CD4-positive, alpha-beta T cell treated with Interleukin-17A for 4 hours (primary cell): Measurements from ENCODE around the gene GNA12.
"Not testable (repeated sequence)": the region's sequence is repeated elsewhere in the genome, so short reads cannot be mapped to it uniquely, and the experiment has no call there.

Source experiments
- DNase-seq: peaks from one replicate; pipeline ENCODE4 v3.0.0-alpha.2; 2020; ENCODE audit warnings: mixed read lengths

The GNA12 gene

DNA sequence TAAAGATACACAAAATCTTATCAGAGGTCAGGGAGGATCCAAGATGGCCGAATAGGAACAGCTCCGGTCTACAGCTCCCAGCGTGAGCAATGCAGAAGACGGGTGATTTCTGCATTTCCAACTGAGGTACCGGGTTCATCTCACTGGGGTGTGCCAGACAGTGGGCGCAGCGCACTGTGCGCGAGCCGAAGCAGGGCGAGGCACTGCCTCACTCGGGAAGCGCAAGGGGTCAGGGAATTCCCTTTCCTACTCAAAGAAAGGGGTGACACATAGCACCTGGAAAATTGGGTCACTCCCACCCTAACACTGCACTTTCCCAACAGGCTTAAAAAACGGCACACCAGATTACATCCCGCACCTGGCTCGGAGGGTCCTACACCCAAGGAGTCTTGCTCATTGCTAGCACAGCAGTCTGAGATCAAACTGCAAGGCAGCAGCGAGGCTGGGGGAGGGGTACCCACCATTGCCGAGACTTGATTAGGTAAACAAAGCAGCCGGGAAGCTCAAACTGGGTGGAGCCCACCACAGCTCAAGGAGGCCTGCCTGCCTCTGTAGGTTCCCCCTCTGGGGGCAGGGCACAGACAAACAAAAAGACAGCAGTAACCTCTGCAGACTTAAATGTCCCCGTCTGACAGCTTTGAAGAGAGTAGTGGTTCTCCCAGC lies 100.5 kb downstream of the GNA12 start:
- DNase-seq: not testable (repeated sequence)

DNA sequence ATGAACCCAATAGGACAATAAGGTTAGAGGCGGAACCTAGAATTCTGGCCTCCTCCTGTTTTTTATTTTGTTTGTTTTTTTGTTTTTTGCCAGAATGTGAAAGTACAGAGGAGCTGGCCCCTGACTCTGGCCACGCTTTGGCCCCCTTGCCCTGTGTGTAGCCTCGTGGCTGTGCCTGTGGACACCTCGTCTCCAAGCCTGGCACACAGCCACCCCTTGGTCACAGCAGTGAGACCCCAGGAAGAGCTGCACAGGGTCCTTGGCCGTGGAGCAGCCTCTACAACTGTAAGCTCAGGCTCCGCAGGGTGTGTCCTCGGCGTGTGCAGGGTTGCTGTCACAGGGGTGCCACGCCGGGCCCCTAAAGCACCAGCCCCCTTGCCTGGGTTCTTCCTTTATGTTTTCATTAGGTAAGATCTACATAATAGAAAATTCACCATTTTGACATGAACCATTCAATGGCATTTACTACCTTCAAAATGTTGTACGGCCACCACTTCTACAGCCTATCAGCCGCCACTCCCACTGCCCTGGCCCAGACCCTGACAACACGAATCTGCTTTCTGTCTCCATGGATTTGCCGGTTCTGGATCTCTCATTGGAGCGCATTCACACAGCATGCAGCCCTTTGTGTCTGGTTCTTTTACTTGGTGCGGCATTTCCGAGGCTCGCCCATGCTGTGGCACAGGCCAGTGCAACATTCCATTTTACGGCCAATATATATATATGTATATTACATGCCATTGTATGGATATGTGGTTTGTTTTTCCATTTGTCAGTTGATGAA lies 105.2 kb downstream of the GNA12 start:
- no peak for DNase-seq

GRCh38 chr7:2737771-2738540 lies 106.2 kb downstream of the GNA12 start:
- no peak for DNase-seq

- not testable (repeated sequence) for DNase-seq
These were observed 106.9 kb downstream of the GNA12 start for GRCh38 chr7:2737005-2737743.

GRCh38 chr7:2736411-2736914 lies 107.6 kb downstream of the GNA12 start:
- DNase-seq: no peak

GRCh38 chr7:2735744-2736143 lies 108.4 kb downstream of the GNA12 start:
- no peak for DNase-seq

DNA sequence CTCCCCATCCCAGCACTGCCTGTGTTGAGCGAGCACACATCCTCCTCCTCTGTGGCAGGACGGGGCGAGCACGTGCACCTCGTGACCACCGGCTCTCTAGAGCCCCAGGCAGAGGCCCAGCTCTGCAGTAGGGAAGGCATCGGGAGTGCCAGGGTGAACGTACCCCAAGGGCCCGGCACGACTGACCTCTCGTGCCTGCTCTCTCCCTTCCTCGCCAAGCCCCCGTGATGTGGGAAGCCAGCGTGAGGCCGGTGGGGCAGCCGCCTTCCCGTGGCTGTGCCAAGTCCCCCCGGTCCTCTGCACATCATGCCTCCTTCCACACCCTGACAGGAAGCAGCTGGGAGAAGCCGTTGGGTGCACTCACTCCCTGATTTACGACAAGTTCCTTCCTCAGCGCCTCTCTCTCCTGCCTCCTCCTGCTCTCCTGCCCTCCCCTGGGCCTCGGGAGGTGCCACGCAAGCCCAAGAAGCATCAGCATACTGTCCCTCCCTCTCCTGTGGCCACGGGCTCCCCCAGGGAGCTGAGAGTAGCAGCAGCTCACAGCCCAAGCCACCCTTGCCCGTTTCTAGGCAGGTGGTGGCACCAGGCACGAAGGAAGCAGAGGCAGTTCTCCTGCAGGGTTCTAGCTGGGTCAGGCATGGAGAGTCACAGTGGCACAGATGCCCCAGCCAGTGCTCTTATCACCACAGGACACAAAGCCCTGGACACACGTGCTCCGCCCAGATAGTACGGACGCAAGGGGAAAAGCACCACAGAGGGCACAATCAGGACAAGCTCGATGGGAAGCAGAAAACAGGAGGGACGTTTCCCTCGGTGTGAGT lies 109.1 kb downstream of the GNA12 start:
- DNase-seq: no peak

GRCh38 chr7:2734084-2734686 lies 109.9 kb downstream of the GNA12 start:
- no peak for DNase-seq

DNA sequence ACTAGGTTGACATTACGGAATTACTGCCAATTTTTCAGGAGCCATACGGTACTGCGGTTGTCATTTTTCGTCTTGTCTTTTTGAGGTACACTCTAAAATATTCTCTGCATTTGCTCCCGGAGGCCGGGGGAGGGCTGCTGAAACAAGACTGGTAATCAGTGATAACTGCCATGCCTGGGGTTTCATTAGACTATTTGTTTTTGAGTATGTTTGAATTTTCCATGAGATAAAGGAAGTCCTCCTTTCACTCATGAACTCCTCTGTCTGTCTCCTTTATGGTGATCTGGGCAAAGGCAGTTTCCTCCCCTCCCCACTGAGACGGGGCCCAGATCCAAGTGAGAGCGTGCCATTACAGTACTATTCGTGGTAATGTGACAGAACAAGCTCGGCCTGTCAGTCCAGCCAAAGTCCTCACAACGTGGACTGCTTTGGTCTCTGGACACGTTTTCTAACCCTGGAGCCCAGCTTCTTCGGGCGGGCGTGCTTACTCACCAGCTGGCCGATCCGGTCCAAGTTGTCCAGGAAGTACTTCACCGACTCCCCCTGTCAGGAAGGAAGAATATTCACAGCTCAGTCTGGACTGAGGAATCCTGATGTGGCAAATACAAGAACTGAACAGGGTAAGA lies 111.0 kb downstream of the GNA12 start:
- DNase-seq: no peak

- no peak for DNase-seq
These were observed 111.7 kb downstream of the GNA12 start for GRCh38 chr7:2732388-2732787.

DNA sequence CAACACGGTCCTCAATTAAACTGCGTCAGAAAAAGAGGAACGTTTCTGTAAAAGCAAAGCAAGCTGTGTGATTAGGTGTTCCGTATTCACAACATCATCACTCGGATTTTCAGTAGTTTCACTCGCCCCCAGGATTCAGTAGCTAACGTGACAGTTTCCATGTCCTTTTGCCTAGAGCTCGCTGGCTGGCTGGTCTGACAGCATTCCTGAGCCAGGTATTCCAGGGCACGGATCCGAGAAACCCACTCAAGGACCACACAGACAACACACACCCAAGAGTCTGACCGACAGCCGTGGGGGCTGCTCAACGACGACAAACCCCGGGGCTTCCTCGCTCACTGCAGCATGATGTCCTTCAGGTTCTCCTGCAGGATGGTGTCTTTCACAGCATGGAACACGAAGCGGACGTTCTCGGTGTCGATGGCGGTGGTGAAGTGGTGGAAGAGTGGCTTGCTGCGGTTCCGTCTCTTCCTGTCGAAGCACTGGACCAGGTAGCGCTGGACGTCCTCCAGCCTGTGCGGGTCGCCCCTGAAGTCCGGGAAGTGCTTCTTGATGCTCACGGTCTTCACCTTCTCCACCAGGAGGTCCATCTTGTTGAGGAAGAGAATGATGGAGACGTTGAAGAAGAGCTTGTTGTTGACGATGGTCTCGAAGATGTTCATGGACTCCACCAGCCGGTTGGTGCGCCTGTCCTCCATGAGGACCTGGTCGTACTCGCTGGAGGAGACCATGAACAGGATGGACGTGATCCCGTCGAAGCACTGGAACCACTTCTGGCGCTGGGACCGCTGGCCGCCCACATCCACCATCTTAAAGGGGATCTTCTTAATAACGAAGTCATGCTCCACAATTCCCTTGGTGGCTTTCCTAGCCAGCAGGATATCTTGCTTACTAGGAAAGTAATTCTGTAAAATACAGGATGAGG lies 113.0 kb downstream of the GNA12 start:
- DNase-seq: no peak

- DNase-seq: no peak
These were observed 114.0 kb downstream of the GNA12 start for GRCh38 chr7:2729893-2730716.

- no peak for DNase-seq
These were observed 114.8 kb downstream of the GNA12 start for GRCh38 chr7:2729031-2729892.

- no peak for DNase-seq
These were observed 115.6 kb downstream of the GNA12 start for GRCh38 chr7:2728316-2729030.

DNA sequence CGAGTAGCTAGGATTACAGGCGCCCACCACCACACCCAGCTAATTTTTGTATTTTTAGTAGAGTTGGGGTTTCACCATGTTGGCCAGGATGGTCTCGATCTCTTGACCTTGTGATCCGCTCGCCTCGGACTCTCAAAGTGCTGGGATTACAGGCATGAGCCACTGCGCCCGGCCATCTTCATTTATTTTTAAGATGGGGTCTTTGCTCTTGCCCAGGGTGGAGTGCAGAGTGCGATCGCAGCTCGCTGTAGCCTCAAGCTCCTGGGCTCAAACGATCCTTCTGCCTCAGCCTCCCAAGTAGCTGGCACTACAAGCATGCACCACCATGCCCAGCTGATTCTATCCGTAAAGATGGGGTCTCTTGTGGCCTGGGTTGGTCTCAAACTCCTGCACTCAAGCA lies 116.9 kb downstream of the GNA12 start:
- not testable (repeated sequence) for DNase-seq

DNA sequence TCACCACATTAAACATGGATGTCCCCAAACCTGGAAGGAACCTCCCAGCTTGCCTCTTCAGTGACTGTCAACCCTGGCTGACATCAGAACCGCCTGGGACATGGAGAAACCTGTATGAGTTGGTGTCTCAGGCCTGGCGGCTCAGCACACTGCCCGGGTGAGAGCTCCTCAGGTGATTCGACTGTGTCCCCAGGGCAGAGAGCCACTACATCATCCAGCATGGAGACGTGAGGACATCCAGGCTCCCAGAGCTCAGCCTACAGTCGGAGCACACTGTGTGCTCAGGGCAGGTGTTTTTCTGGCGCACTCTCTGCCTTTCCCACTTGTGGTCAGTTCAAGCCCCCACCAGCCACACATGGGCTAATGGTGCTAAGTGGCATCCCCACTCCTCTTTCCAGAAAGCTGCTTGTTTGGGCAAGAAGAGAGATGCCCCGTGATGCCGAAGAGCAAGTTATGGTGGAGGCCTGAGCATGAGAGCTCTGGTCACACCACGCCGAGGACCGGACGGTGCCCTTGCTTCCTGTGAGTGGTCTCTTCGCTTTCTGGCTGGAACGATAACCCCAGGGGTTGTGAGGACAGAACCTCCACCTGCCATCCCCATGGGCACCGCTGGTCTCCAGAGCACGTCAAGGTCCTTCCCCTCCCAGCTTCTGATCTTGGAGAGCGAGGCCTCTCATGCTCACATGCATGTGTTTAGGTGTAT lies 117.6 kb downstream of the GNA12 start:
- DNase-seq: no peak
